HL-60 (cell line): Measurements from ENCODE around the gene HOXD12.

ENCODE experiments used
- POLR2AphosphoS5 ChIP-seq: IDR thresholded peaks from 2 replicates; pipeline ENCODE4 v1.6.1; 2012; ENCODE audit warnings: low read depth
- TF ChIP-seq, protein P1 (sequence below): IDR thresholded peaks from one replicate; pipeline ENCODE4 v1.5.1; 2011; ENCODE audit warnings: low read length, control low read depth, inconsistent platforms; ENCODE audit not compliant: insufficient read depth

DNA sequence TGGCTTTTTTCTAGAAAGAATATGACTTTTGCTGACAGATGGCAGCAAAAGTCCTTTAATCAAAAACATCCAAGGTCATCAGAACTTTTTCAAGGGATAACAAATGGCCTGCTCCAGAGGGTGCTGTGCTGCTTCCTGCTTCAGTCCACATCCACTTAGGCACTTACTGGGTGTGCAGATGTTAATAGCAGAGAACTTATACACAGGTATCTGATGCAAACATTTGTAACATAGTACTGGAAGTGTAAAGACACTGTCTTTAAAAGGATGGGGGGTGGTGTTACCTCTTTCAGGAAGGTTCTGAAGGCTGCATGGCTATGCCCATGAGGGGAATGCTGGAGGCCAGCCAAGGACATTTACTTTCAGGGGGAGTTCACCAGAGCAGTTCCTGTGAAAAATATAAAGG, 35.4 kb downstream of the HOXD12 start:
- TF ChIP-seq, protein P1, sequence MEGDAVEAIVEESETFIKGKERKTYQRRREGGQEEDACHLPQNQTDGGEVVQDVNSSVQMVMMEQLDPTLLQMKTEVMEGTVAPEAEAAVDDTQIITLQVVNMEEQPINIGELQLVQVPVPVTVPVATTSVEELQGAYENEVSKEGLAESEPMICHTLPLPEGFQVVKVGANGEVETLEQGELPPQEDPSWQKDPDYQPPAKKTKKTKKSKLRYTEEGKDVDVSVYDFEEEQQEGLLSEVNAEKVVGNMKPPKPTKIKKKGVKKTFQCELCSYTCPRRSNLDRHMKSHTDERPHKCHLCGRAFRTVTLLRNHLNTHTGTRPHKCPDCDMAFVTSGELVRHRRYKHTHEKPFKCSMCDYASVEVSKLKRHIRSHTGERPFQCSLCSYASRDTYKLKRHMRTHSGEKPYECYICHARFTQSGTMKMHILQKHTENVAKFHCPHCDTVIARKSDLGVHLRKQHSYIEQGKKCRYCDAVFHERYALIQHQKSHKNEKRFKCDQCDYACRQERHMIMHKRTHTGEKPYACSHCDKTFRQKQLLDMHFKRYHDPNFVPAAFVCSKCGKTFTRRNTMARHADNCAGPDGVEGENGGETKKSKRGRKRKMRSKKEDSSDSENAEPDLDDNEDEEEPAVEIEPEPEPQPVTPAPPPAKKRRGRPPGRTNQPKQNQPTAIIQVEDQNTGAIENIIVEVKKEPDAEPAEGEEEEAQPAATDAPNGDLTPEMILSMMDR = no peak
- TF ChIP-seq POLR2AphosphoS5 = no peak
